HTERT RPE-1 (cell line): Measurements from ENCODE around the gene ZIM2.
"Not testable (repeated sequence)": the region's sequence is repeated elsewhere in the genome, so short reads cannot be mapped to it uniquely, and the experiment has no call there.

Experiments
- in situ Hi-C: fragments of 300-500 bp; cut with MboI; formaldehyde crosslinking; loops from 4 replicates; pipeline ENCODE4 v1.14.3; 2020; ENCODE audit warnings: low sequenced_read_pairs

Gene ZIM2

GRCh38 chr19:56840451-56841192, at the start of gene ZIM2, which contains the start of gene PEG3:
TSS of gene ZIM2 (minus strand) at chr19:56840726. CDS start at chr19:56824277, 16,449 bp downstream.
TSS of gene PEG3 (minus strand) at chr19:56840726. CDS start at chr19:56824655, 16,071 bp downstream.
- in situ Hi-C loops = no loop called here

- in situ Hi-C loops = no loop called here
Measured at GRCh38 chr19:56885173-56885985, 44.9 kb upstream of the ZIM2 start.

- in situ Hi-C loops = no loop called here
Measured at GRCh38 chr19:56884441-56884840, 43.9 kb upstream of the ZIM2 start.

GRCh38 chr19:56880592-56881190, 40.2 kb upstream of the ZIM2 start:
- in situ Hi-C loops = no loop called here

- in situ Hi-C loops = no loop called here
Measured at GRCh38 chr19:56877069-56877715, 36.7 kb upstream of the ZIM2 start.

GRCh38 chr19:56875717-56876116, 35.2 kb upstream of the ZIM2 start:
- in situ Hi-C loops = no loop called here

- in situ Hi-C loops = no loop called here
Measured at GRCh38 chr19:56874530-56874929, 34.0 kb upstream of the ZIM2 start.

GRCh38 chr19:56873493-56873892, 33.0 kb upstream of the ZIM2 start:
- in situ Hi-C loops = no loop called here

GRCh38 chr19:56869886-56870285, 29.4 kb upstream of the ZIM2 start:
- in situ Hi-C loops = no loop called here

GRCh38 chr19:56868446-56868845, 27.9 kb upstream of the ZIM2 start:
- in situ Hi-C loops = no loop called here

- in situ Hi-C loops = no loop called here
Measured at GRCh38 chr19:56866538-56866937, 26.0 kb upstream of the ZIM2 start.

GRCh38 chr19:56864443-56865125, 24.1 kb upstream of the ZIM2 start:
- in situ Hi-C loops = no loop called here

- in situ Hi-C loops = no loop called here
Measured at GRCh38 chr19:56862741-56863140, 22.2 kb upstream of the ZIM2 start.

GRCh38 chr19:56860409-56860808, 19.9 kb upstream of the ZIM2 start:
- in situ Hi-C loops = not testable (repeated sequence)

GRCh38 chr19:56858026-56858425, 17.5 kb upstream of the ZIM2 start:
- in situ Hi-C loops = no loop called here

- in situ Hi-C loops = no loop called here
Measured at GRCh38 chr19:56856822-56857221, 16.3 kb upstream of the ZIM2 start.

GRCh38 chr19:56852361-56852760, 11.8 kb upstream of the ZIM2 start:
- in situ Hi-C loops = not testable (repeated sequence)

GRCh38 chr19:56848166-56848565, 7.6 kb upstream of the ZIM2 start:
- in situ Hi-C loops = no loop called here

- in situ Hi-C loops = no loop called here
Measured at GRCh38 chr19:56842412-56842811, 1.9 kb upstream of the ZIM2 start.

GRCh38 chr19:56841193-56841543, 642 bp upstream of the ZIM2 start:
- in situ Hi-C loops = no loop called here
